NT2/D1 (cell line): Measurements from ENCODE around the gene STRN.
"Not testable (repeated sequence)": the region's sequence is repeated elsewhere in the genome, so short reads cannot be mapped to it uniquely, and the experiment has no call there.

ENCODE experiments used
- YY1 ChIP-seq: IDR thresholded peaks from 2 replicates; pipeline ENCODE4 v1.6.1; 2011; ENCODE audit not compliant: insufficient read length, insufficient read depth
- ZNF274 ChIP-seq: IDR thresholded peaks from 2 replicates; pipeline ENCODE4 v1.6.1; 2011; ENCODE audit warnings: mild to moderate bottlenecking, low read depth, low read length

DNA sequence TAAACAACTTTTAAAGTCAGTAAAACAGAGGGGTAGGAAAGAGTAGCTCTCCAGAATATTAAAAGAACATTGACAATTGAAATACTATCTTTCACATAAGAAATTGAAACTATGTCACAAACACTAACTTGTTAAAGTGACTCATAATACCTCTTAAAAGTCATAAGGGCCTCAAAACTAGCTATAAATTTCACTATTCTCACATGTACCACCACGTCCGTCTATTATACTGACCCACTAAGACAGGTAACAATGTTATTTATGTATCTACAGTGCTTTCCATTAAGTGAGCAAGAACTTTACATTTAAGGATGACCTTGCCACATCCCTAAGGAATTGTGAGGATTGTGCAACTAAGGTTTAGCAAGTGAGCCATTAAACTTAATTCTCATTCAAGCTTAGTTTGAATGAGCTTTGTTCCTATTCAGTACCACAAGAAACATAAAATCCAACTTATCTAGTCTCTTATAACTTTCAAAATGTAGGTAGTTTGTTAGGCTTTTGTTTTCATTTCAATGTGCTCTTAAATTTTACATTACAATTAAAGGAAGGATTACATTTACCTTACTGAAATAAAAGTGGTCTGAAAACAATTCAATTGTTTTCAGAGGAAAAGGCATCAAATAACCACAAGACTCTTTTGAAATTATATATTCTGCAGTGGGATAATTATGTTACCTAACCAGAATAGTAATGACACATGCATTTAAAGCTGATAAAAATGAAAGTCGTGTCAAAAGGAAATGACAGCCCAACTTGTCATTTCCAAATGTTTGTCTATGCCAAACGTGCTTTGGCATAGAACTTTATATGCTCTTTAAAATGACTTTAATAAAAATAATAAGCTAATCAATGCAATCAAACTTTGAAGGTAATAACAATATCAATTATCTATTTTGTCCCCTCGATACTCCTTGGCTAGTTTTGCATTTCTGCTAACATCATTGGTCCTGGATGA lies 39.9 kb downstream of the STRN start:
- not testable (repeated sequence) for TF ChIP-seq ZNF274, YY1
